CMK (cell line): ENCODE measurements around the gene MAML2.
A peak's percentile ranks its signal among the peaks of the same experiment; 100 is the strongest.

ENCODE experiments used
- DNase-seq: peaks from one replicate; pipeline ENCODE4 v3.0.0-alpha.2; 2010; ENCODE audit warnings: low read depth

MAML2 gene

DNA sequence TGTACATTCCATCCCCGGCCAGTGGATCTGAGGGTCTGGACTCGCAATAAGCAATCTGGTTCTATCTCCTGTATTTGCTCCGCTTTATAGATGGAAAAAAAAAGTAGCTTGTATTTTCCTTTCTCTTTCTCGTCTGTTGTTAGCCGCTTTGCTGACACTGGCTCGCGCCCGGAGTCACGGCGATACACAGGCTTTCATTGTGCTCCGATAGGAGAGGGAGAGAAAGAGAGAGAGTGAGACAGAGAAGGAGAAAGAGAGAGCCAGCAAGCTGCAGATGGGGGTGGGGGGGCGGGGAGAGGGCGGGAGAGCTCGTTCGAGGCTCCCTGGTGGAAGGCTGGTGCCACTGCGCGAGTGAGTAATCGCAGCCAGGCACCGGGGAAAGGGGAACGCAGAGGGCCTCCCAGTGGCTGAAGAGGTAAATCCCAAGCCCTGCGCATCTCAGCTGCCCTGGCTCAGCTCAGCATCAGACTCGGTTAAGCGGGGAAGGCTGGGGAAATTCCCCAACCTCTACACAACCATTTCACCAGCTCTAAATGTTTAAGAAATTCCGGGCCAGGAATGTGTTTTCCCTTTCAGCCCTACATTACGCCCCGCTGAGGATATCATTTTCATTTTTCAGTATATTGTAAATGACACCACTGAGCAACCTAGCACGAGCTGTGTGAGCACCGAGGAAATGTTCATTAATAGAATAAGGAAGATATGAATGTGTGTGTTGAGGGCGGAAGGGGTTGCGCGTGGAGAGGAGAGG lies at the start of gene MAML2:
MAML2 (minus strand) TSS at position 235 of the 751 bp plus-strand sequence. CDS start 1,300 bp downstream, outside the sequence.
- peak; percentile 65 for DNase-seq

DNA sequence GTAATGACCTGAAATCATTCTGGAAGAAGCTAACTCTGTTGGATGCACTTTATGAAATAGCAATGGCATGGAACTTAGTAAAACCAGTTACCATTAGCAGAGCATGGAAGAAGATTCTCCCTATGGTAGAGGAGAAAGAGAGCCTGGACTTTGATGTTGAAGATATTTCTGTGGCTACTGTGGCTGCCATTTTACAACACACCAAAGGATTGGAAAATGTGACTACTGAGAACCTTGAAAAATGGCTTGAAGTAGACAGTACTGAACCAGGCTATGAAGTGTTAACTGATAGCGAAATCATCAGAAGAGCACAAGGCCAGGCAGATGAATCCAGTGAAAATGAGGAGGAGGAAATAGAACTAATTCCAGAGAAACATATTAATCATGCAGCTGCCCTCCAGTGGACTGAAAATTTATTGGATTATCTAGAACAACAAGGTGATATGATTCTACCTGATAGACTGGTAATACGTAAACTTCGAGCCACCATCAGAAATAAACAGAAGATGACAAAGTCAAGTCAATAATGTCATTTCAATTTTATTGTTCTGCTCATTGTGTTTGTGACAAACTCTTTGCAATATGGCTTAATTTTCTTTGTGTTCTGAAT lies 48.8 kb upstream of the MAML2 start:
- no peak for DNase-seq

DNA sequence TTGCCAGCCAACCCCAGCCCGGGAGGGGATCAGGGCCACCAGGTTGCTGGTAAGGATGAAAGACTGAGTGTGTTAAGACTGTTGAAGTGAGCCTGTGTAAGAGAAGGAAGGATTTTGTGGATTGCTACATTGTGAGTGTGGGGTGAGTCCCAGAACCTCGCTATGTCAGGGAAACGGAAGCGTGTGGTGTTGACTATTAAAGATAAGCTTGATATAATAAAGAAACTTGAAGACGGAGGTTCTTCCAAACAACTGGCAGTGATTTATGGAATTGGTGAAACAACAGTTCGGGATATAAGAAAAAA lies 47.4 kb upstream of the MAML2 start:
- DNase-seq, result peak; percentile 27

DNA sequence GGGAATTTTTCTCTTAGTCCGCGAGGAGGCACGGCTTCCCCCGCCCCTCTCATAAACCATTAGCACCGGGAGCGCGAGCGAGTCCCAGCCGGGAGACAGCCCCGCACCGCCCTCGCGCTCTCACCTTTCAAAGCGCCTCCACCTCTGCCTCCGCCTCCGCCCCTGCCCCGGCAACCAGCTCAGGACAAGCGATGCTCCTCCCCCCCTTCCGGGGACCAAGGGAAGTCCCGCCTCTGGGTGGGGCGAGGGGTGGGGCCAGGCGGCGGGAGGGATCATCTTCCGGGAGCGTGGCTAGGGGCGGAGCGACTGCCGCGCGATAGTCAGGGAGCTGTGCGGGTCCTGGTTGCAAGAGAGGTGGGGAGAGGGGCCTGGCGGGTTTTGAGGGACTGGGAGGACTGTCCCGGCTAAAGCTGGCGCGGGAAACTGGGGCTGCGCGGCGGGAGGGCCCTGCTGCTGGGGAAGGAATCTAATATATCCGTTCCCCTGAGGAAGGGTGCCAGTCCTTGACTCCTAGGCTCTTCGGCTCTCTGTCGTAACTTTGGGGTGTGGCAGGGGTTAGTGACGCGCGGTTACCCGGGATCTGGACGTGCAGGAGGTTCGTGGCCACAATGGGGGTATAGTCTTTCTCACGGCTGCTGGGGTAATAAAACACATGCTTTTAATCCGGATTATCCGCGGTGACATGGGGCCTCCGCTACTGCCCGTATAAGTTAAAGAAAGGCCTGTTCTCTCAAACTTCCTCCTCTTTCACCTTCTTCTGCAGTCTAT lies 46.9 kb upstream of the MAML2 start, which contains the start of the genes CCDC82 and JRKL:
CCDC82 (minus strand) TSS at position 193 of the 768 bp plus-strand sequence. CDS start 5,165 bp downstream, outside the sequence.
JRKL (plus strand) TSS at position 294 of the 768 bp plus-strand sequence. CDS start 637 bp downstream, outside the sequence.
- DNase-seq, result peak; percentile 85

DNA sequence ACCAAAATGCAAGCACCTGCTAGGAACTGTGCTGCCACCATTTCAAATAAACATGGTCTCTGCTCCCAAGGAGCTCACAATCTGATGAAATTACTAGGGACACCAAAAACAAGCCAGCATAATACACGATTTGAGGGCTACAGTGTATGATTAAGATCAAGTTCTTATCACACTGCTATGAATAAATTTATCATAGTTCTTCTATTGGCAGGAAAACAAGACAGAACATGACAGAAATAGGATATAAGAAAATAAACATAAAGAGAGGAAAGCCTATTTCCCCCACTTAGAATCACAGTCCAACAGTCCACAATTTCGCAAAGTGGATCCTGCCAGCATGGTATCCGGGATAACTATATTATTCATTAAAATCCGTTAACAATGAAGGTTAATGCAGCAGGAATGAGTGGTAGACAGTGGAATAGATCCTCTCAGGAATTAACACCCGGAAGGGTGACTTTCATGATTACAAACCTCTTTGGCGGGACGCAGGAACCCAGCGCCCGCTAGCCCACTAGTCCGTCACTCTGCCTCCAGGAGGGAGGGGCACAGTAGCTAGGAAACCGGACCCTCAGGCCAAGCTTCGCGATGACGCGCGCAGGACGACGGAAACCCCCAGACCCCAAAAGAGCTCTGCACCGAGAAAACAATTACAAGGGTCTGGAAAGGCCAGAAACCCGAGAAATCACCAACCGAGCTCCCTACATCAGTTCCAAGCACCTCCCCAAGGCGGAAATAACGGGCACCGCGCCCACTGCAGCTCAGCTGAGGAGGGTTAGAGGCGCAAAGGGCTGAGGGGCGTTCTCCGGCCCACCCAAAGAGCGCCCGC lies 46.1 kb upstream of the MAML2 start:
- peak; percentile 17 for DNase-seq

DNA sequence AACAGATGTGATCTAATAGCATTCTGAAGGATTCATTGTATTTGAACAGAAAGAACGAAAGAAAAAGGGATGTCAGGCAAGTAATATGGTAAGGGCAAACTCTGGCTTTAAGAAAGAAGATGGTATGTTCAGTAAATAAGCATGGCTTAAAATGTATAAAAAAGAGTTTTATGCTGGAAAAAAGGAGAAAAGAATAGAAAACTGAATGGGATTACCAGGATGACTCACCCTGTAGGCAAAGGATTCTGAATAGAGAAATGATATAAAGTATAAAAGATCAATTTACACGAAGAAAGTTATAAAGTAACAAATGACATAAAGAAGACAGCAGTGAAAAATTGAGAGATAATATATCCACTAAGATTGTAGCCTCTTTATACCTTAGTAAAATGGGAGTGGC lies 42.2 kb upstream of the MAML2 start:
- no peak for DNase-seq

DNA sequence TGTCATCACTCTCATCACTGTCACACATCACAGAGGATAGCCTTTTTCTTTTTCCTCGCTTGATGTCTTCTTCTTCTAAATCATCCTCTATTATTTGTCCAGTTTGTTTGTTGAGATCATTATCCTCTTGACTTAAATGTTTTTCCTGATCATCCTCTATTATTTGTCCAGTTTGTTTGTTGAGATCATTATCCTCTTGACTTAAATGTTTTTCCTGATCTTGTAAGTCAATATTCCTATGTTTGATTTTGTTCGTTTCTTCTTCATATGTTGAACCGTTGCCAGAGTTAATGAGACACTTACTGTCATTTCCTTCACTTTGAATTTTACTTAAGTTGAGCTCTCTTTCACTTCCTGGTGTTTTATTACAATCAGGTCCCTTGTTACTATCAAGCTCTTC lies 41.2 kb upstream of the MAML2 start:
- DNase-seq, result no peak

DNA sequence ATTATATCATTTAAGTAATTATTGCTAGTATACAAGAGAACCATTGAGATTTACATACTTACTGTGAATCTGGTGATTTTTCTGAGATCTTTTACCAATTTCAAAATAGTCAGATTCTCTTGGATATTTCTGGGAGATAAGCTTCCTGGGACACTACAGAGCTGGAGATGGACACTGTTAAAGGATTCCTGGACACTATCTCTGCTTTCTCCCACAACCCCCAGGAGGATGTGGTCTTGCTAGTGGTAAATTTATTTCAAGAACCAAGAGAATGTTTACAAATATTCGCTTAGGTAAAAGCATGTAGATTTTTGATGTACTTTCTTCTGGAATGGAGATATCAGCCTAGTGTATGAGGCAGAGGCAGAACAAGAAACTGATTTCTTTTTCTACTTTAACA lies 33.8 kb upstream of the MAML2 start:
- no peak for DNase-seq

DNA sequence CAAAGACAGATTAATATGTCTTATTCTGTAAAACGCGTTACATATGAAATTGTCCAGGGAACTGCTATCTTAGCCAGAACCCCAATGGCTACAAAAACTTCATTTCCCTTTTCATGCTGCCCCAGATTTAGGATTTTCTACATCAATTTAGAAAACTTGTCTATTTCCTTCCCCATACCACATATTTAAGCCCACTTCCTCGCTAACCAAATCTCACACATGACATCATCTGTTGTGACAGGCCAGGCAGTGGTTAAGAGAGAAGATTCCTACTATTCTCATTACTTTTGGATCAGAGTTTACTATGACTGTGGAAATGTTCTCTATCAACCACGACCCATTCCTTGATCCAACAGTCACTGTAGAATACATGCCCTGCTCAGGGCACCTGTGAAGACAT lies 30.8 kb upstream of the MAML2 start:
- DNase-seq, result no peak

DNA sequence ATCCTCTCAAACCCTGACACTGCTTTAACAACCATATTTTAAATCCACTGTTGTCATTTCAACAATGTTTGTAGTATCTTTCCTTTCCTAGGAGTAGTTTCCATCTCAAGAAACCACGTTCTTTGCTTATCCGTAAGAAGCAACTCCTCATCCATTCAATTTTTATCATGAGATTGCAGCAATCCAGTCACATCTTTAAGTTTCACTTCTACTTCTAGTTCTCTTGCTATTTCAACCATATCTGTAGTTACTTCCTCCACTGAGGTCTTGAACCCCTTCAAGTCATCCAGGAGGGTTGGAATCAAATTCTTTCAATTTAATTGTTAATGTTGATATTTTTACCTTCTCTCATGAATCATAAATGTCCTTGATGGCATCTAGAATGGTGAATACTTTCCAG lies 24.3 kb upstream of the MAML2 start:
- no peak for DNase-seq

DNA sequence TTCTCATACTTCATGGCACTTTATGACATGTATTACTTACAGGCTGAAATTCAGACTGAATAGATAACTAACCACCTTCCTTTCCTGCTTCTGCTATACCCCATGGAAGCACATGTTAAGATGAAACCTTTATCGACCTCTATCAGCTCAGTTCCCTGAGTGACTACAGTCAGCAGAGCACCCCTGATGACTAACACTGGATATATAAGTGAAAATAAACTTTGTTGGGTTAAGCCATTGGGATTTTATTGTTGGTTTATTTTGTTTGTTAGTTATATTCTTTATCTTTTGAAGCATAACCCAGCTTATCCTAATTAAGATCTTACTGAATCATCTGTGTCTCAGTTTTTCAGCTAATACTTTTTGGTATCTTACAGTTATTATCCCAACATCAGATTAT lies 23.0 kb upstream of the MAML2 start:
- DNase-seq, result no peak

DNA sequence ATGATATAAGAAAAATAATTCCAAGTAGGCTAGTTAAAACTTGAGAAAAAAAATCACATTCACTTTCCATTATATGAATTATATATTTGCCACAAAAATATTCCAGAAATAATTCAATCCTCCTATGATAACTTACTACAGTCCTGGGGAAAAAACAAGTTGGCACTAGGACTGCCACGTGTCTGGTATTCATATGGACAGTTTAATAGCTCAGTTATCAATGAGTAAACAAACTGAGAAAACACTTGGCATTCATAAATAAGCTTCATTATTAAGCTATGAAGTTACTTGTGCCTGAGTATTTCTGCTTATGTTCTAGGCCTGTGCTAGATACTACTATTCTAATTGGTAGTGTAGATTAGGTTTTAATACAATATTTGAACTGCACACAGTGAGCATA lies 22.5 kb upstream of the MAML2 start:
- DNase-seq, result no peak

DNA sequence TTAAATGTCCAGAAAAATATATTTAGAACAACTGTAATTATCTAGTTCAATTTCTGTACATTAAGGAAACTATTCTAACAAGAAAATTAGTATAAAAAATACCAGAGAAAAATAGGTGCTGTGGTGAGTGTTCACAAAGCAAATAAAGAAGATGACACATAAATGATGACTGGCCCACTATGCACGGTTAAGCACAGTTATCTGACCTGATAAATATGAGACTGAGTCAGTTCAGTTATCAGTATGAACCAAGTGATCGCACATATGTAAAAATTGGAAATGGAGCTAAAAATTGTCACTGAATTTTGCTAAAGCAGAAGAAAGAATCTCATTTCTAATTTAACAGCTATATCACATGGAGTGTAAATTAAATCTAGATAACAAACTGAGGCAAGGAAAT lies 18.8 kb upstream of the MAML2 start:
- DNase-seq, result no peak

DNA sequence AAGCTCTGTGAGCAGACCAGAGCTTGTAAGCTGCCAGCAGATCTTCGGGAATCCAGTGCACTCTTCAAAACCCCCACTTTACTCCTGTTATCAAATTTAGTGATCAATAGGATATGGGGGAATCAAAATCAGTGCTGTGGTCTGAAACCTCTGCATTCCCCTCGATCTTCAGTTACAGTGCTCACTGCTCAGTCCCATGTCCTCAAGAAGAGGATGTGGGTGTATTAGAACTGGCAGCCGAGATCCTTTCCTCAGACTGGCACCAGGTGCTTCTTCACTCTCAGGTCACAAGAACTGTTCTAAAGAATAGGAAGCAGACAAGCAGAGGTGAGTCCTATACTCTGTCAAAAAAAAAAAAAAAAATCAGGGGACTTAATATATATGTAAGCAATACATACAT lies 15.3 kb upstream of the MAML2 start:
- DNase-seq, result no peak

DNA sequence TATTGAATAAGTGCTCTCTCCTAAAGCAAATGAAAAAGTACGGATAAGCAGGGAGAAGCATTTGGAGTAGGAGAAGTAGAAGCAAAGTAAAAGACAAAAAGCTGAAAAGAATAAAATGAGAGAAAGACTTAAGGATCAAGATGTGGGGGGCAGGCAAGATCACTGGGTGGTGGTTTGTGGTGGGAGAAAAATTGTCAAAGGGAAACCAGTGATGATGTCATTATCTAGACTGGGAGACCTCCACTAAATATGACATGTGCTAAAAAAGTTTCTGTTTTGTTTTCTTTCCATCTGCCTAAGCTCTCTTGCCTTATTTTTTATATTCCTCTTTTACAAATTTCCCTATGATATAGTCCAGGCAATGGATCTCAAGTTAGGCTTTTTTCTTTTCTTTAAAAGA lies 14.8 kb upstream of the MAML2 start:
- no peak for DNase-seq

DNA sequence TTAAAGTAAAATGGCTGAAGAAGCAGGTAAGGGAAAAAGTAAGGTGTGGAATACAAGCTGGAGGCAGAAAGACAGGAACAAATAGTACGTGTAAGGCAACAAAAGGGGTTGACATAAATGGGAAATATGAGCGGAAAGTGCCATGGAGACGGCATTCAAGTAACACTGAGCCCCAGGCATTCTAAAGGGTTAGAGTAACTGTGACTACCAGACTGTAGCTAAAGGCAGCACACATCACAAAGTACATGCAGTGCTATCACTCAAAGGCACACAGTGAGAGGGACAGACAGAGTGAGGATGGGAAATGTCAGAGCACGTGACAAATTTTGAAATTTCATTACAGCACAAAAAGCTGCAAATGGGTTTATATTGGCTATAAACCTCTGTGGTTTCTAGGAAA lies 13.9 kb upstream of the MAML2 start:
- DNase-seq, result no peak

DNA sequence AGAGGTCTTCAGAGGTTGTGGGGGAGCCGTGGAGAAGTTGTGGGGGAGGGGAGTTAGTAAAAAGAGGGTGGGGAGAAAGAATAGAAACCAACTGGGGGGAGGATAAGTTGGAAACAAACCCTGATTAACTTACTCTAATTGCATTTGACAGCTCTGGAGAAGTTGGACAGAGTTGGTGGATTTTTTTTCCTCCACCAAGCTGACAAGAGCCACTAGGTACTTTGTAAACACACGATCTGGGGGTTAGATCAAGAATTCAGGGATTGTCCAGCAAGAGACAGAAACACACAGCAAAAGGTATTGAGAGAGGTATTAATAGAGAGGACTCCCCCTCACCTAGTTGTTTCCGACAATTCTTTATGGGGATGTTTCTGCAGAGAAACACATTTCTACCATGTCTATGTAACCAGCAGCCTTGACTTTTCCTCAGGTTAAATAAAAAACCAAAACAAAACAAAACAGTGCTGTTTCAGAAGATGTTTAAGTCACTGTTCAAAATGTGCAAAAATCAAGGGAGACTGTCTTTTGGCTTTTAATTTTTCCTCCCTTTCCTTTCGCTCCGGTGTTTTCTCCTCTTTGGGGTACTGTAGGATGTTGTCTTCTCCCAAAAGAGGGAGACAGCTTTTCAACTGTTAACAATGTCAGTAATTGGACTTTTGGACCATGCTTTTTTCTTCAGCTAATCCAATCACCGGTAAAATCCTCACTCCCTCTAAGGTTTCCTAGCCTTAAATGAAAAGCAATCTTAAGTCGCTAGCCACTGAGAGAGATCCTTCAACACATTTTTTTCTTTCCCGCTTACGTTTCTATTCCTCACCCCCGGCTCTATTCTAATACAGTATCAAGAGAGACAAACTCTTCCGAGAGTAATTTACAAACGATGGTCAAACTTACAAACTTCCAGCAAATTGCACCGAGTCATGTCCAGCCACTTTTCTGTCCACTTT lies 708 bp downstream of the MAML2 start:
- no peak for DNase-seq

DNA sequence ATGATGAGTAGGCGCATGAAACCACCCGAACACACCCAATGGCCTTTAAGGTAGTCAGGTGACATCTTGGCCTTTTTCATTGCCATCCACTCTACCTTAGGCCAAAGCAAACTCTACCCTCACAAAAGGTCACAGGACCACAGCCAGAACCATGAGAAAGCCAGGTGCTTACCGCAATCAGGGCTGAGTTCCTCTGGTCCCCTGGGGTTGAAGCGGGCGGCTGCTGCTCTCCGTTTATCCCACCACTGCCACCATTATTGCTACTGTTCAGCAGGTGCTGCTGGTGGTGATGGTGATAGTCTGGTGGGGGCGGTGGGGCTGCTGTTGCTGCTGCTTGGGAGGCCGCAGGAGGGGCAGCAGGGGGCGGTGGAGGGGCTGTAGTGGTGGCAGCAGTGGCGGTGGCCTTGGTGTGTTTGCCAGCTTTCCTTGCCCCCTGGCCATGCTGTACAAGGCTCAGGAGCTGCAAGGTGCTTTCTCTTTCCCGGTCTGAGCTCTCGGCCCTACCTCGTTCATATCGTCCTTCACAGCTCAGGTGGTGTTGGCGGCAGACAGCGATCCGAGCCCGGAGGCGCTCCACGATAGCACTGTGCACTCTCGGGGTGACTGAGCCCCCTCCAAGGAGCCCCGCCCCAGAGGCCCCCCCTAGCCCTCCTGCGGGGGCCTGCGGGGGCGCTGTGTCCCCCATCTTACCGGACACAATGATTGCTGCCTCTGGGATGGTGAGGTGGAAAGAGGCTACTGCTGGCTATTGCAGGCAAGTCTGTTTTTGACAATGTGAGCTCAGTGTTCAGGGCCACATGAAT lies 1.6 kb downstream of the MAML2 start:
- no peak for DNase-seq

DNA sequence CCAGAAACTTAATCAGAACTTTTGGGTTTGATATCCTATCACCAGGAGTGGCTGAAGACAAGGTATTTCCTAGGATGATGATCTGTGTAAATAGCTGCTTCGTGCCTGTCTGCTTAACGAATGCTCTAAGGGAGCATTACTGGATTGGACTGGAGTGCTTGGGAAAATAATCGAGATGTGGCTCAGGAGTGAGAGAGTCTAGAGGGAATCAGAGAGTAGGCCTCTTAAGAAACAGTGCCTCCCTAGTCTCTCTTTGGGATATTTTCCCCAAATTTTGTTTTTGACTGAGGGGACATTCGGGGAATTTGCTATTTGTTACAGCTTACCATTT lies 2.5 kb downstream of the MAML2 start:
- DNase-seq, result no peak
